SKM-1 (cell line): Measurements from ENCODE around the gene TIGD2.

Source experiments
- DNase-seq: peaks from one replicate; lab custom pipeline; 2025; ENCODE audit not compliant: unreplicated experiment; lab: John Stamatoyannopoulos, UW

TIGD2 gene

GRCh38 chr4:89161841-89162240, 50.5 kb downstream of the TIGD2 start:
- DNase-seq, result no peak

- no peak for DNase-seq
Observed at GRCh38 chr4:89162496-89162895, 51.2 kb downstream of the TIGD2 start.

- no peak for DNase-seq
Observed at GRCh38 chr4:89162987-89163386, 51.7 kb downstream of the TIGD2 start.

- DNase-seq, result no peak
Observed at GRCh38 chr4:89164400-89164799, 53.1 kb downstream of the TIGD2 start.
